GM10266 (cell line): ENCODE measurements around the gene ZMYND8.
A peak's percentile ranks its signal among the peaks of the same experiment; 100 is the strongest.
"Not testable (repeated sequence)": the region's sequence is repeated elsewhere in the genome, so short reads cannot be mapped to it uniquely, and the experiment has no call there.

ENCODE experiments used
- DNase-seq: peaks from one replicate; pipeline ENCODE4 v3.0.0; 2012; ENCODE audit errors: extremely low spot score
- CTCF ChIP-seq: IDR thresholded peaks from 2 replicates; pipeline ENCODE4 v1.5.1; 2012; ENCODE audit warnings: mild to moderate bottlenecking, low read depth; ENCODE audit not compliant: control insufficient read depth, insufficient read depth; ENCODE audit errors: missing control alignments

Gene ZMYND8

GRCh38 chr20:47377122-47377722 lies 20.7 kb upstream of the ZMYND8 start:
- peak; percentile 28 for TF ChIP-seq CTCF
- DNase-seq, result no peak

- not testable (repeated sequence) for DNase-seq
Measured at GRCh38 chr20:47376096-47376643, 19.7 kb upstream of the ZMYND8 start.

- not testable (repeated sequence) for DNase-seq
Measured at GRCh38 chr20:47374121-47374520, 17.6 kb upstream of the ZMYND8 start.

GRCh38 chr20:47373206-47373733 lies 16.8 kb upstream of the ZMYND8 start:
- no peak for DNase-seq
- no peak for TF ChIP-seq CTCF

GRCh38 chr20:47370850-47371782 lies 14.6 kb upstream of the ZMYND8 start:
- TF ChIP-seq CTCF, result no peak
- no peak for DNase-seq

GRCh38 chr20:47370214-47370613 lies 13.7 kb upstream of the ZMYND8 start:
- DNase-seq, result no peak
- TF ChIP-seq CTCF, result no peak

- no peak for DNase-seq
- TF ChIP-seq CTCF, result no peak
Measured at GRCh38 chr20:47368301-47368700, 11.8 kb upstream of the ZMYND8 start.

- not testable (repeated sequence) for DNase-seq
Measured at GRCh38 chr20:47366301-47366700, 9.8 kb upstream of the ZMYND8 start.
